Measurements from ENCODE around the gene KHDC1.
"Not testable (repeated sequence)": the region's sequence is repeated elsewhere in the genome, so short reads cannot be mapped to it uniquely, and the experiment has no call there.

Gene KHDC1, protein sequence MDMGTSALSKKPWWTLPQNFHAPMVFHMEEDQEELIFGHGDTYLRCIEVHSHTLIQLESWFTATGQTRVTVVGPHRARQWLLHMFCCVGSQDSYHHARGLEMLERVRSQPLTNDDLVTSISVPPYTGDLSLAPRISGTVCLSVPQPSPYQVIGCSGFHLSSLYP

DNA sequence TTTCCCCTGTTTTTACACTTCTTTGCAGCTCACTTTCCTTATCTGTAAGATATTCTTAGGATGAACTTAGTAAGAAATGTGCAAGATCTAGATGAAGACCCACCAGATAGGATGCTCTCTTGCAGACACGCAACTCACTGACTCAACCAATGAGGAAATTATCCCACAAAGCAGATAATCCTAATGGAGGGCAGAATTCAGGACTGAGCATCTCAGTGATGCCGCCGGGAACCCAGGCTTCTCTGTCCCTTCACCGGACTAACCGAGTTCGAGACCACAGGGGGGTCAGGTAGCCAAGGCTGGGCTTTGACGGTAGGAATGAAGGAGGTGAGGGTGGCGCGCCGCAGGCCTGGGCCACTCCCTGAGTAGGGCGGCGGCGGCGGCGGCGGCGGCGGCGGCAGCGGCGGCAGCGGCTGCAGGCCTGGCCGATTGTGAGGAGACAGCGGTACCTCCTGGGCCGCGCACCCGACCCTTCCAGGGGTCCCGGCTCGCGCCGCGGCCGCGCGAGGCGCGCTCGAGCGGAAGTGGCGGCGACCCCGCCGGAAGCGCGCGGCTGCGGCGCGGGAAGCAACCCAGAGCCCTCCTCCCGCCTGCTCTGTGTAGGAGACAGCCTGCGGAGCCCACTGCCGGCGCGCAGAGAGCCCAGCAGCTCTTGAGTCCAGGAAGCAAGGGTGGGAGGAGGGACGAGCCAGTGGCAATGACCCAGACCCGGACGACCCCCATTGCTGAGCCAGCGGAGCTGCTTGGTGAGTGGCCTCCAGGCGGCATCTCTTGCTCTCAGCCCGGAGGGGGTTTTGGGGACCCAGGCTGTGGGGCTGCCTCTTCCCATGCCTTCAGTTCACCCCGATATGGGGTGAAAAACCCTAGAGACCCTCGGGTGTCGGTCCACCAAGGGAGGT lies at the start of gene KHDC1:
Gene KHDC1 (minus strand): TSS at position 526 of the 899 bp plus-strand sequence. CDS start 20,679 bp downstream, outside the sequence.
- peak; percentile 82 for DNase-seq

DNA sequence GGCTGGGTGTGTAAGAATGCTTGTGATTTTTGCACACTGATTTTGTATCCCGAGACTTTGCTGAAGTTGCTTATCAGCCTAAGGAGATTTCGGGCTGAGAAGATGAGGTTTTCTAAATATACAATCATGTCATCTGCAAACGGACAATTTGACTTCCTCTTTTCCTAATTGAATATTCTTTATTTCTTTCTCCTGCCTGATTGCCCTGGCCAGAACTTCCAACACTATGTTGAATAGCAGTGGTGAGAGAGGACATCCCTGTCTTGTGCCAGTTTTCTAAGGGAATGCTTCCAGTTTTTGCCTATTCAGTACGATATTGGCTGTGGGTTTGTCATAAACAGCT lies 47.5 kb upstream of the KHDC1 start:
- DNase-seq, result not testable (repeated sequence)

DNA sequence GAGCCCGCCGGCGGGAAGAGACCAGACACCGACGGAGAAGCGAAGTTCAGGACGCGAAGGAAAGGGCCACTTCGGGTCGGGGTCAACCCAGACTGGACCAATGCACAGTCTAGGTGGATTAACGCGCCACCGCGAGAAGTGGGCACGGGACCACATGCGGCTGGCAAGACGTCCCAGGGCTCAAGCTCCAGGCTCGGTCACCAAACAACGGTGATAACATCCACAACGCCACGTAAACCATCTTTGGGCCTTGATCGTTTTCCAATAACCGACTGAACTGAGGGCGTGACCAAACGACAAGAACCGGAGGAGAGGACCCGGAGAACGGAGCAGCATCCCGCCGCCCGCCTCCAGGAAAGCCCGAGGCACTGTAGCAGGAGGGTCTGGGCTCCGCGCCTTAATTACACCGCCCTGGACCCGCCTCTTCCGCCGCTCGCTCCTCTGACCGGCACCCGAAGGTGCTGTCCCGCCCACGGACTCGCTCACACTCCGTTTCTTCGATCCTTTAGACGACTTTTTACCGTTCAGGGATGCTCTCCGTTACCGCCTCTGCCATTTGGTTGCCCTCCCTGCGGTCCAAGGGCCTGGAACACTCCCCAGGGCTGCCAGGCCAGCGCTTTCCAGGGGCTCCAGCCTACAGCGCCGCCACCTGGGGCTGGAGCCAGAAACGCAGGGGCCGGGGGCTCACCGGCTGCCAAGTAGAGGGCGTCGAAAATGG lies 46.9 kb upstream of the KHDC1 start:
- DNase-seq, result peak; percentile 86

GRCh38 chr6:73309535-73309784 lies 46.5 kb upstream of the KHDC1 start:
- no peak for DNase-seq

GRCh38 chr6:73308712-73309534 lies 45.9 kb upstream of the KHDC1 start:
- no peak for DNase-seq

DNA sequence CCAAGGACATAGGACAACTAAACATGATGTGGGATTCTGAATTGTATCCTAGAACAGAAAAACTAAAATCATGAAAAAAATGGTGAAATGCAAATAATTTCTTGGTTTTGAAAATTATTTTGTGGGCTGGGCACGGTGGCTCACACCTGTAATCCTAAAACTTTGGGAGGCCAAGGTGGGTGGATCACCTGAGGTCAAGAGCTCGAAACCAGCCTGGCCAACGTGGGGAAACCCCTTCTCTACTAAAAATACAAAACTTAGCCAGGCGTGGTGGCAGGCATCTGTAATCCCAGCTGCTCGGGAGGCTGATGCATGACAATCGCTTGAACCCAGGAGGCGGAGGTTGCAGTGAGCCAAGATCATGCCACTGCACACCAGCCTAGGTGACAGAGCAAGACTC lies 40.8 kb upstream of the KHDC1 start:
- DNase-seq, result not testable (repeated sequence)

DNA sequence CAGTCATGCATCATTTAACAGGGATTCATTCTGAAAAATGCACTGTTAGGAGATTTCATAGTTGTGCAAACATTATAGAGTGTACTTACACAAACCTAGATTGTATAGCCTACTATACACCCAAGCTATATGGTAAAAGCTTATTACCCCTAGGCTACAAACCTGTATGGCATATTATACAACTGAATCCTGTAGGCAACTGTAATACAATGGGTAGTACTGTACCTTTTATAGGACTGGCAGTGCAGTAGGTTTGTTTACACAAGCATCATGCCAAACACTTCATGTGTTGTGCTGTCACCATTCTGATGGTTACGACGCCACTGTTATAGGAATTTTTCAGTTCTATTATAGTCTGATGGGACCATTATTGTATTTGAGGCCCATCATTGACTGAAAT lies 39.3 kb upstream of the KHDC1 start:
- DNase-seq, result no peak

- DNase-seq, result no peak
Measured at GRCh38 chr6:73299151-73299971, 36.4 kb upstream of the KHDC1 start.

DNA sequence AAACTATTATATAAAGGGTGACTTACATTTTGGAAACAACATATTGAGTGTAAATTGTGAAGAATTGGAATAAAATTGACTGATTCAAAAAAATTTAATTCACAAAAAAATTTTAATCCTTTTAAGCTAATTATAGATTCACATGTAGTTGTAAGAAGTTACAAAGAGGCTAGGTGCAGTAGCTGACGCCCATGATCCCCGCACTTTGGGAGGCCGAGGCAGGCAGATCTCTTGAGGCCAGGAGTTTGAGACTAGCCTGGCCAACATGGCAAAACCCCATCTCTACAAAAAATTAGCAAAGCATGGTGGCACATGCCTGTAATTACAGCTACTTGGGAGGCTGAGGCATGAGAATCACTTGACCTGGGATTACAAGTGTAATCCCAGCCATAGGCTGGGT lies 30.3 kb upstream of the KHDC1 start:
- no peak for DNase-seq

DNA sequence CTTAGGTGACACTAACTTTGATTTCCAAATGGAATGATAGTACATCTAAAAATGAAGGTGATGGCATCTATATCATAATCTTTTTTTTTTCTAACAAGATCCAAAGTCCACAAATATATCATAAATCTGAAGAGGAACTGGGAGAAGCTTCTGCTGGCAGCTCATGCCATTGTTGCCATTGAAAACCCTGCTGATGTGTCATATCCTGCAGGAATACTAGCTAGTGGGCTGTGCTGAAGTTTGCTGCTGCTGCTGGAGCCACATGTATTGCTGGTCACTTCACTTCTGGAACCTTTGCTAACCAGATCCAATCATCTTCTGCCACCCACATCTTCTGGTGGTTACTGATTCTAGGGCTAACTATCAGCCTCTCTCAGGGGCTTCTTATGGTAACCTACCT lies 27.4 kb upstream of the KHDC1 start:
- DNase-seq, result no peak

GRCh38 chr6:73286752-73287151 lies 23.8 kb upstream of the KHDC1 start:
- DNase-seq, result no peak

DNA sequence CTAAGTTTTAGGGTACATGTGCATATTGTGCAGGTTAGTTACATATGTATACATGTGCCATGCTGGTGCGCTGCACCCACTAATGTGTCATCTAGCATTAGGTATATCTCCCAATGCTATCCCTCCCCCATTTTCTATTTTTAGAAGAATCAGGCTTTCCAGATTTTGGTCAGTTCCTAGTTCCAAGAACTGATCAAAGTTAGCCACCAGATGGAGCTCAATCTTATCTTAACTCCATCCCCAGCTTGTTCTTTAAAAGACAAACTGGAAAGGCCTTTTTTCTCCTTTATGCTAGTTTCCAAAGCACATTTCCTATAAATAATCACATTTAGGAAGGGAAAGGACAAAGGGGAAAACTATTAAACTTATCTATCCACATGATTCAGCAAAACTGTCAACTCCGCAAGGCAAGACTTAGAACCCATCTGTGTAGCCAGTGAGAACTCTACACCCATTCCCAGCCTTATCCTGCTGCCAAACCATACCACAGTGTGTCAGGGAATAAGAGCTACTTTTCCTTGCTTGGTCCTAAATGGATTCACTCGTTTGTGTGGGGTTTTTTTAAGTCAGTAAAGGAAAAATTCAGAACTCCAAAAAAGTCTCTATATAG lies 22.8 kb upstream of the KHDC1 start:
- no peak for DNase-seq

GRCh38 chr6:73282871-73283270 lies 19.9 kb upstream of the KHDC1 start:
- no peak for DNase-seq

- not testable (repeated sequence) for DNase-seq
Measured at GRCh38 chr6:73281684-73282083, 18.7 kb upstream of the KHDC1 start.

- DNase-seq, result not testable (repeated sequence)
Measured at GRCh38 chr6:73269296-73269695, 6.3 kb upstream of the KHDC1 start.

GRCh38 chr6:73268896-73269295 lies 5.9 kb upstream of the KHDC1 start:
- not testable (repeated sequence) for DNase-seq

DNA sequence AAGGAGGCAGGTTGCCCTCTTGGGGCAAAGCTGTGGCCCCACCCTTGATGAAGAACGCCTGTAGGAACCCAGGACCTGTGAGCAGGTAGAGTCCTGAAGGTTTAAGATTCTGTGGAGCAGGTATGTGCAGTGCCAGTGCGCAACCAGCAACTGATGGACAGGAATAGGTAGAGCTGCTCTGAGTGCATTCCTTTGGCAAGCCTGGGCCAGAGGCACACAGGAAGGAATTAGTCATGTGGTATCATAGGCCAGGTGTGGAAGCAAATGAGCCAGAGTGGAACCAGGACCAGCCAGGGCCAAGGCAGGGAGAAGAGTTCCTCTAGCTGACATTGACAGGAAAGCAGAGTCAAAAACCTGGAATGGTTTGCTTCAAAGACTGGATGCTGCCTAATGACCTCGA lies 1.4 kb upstream of the KHDC1 start:
- DNase-seq, result no peak

DNA sequence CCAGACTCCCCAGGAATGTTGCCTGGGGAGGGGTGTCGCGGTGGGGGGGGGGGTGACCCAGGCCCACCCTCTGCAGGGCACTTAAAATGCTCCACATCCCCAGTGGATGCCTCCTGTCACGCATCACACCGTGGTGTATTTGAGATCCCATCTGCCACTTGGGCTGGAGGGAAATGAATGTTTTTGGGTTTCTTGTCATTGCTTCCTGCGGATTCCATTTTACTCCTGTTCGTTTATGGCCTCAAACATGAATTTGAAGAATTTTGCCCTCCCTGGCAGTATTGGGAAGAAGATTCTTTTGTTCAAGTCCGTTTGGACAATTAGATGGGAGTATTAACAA lies 544 bp upstream of the KHDC1 start:
- no peak for DNase-seq

GRCh38 chr6:73258721-73259120 lies 4.3 kb downstream of the KHDC1 start:
- no peak for DNase-seq

GRCh38 chr6:73254323-73254722 lies 8.7 kb downstream of the KHDC1 start:
- DNase-seq, result not testable (repeated sequence)

DNA sequence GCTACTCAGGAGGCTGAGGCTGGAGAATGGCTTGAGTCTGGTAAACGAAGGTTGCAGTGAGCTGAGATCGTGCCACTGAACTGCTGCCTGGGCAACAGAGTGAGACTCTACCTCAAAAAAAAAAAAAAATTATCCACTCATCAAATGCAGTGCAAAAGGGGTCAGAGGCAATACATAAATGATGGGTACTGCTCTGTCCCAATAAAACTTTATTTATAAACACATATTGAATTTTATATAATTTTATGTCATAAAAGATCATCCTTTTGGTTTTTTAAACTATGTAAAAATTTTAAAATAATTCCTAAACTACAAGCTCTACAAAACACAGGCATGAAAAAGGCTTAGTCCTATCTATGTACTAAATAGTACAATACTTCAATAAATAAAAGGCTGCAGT lies 10.3 kb downstream of the KHDC1 start:
- DNase-seq, result no peak

GRCh38 chr6:73250016-73250415 lies 13.0 kb downstream of the KHDC1 start:
- DNase-seq, result no peak

All from activated effector memory CD4-positive, alpha-beta T cell treated with anti-CD3 and anti-CD28 coated beads, Interleukin-2, amount 50 U/mL, for 16 hours (primary cell).